Neural cell (in vitro differentiated cells): ENCODE results near the gene IFNL3. TPM values are rescaled to one million over a fixed set of nuclear protein-coding genes. Genes with fewer than 3 reads are reported as not detected.
"Not testable (repeated sequence)": the region's sequence is repeated elsewhere in the genome, so short reads cannot be mapped to it uniquely, and the experiment has no call there.

Source experiments
- H2AFZ ChIP-seq: fragments of 200-600, 300-800 bp; sonication (generic), shearing (Covaris generic); 2 replicates; pipeline ENCODE4 v1.6.0; 2014; ENCODE audit warnings: low read depth, mild to moderate bottlenecking, antibody characterized with exemption, low read length, moderate library complexity
- H3F3A ChIP-seq: fragments of 200-600 bp; shearing (Covaris generic); 2 replicates; pipeline ENCODE4 v1.6.1; 2016; ENCODE audit warnings: mild to moderate bottlenecking, moderate library complexity, mixed read lengths, antibody characterized with exemption, low read length; ENCODE audit not compliant: insufficient read depth, poor library complexity, severe bottlenecking
- H3K27ac ChIP-seq: fragments of 200-600, 300-800 bp; sonication (generic), shearing (Covaris generic); 2 replicates; pipeline ENCODE4 v1.5.1; 2014; ENCODE audit warnings: mild to moderate bottlenecking, low read length, moderate library complexity
- H3K27me3 ChIP-seq: fragments of 300-800, 200-600 bp; sonication (generic), shearing (Covaris generic); 2 replicates; pipeline ENCODE4 v1.6.0; 2014; ENCODE audit warnings: mild to moderate bottlenecking, low read depth, low read length, moderate library complexity; ENCODE audit not compliant: insufficient read depth
- H3K36me3 ChIP-seq: fragments of 300-800, 200-600 bp; sonication (generic), shearing (Covaris generic); 2 replicates; pipeline ENCODE4 v1.5.1; 2014; ENCODE audit warnings: mild to moderate bottlenecking, antibody characterized with exemption, low read length, moderate library complexity; ENCODE audit not compliant: insufficient read depth
- H3K4me2 ChIP-seq: fragments of 300-800, 200-600 bp; sonication (generic), shearing (Covaris generic); 2 replicates; pipeline ENCODE4 v1.6.0; 2014; ENCODE audit warnings: mild to moderate bottlenecking, low read length
- H3K4me3 ChIP-seq: fragments of 300-800, 200-600 bp; sonication (generic), shearing (Covaris generic); 2 replicates; pipeline ENCODE4 v1.5.1; 2014; ENCODE audit warnings: mild to moderate bottlenecking, low read length, moderate library complexity
- H3K79me2 ChIP-seq: fragments of 200-600 bp; shearing (Covaris generic); replicated peaks from 2 replicates; pipeline ENCODE4 v1.6.0; 2014; ENCODE audit warnings: mild to moderate bottlenecking, low read length, moderate library complexity; ENCODE audit not compliant: insufficient read depth
- H3K9ac ChIP-seq: fragments of 300-800, 200-600 bp; sonication (generic), shearing (Covaris generic); 2 replicates; pipeline ENCODE4 v1.6.1; 2016; ENCODE audit warnings: mild to moderate bottlenecking, low read length, mixed read lengths
- H3K9me2 ChIP-seq: fragments of 200-600 bp; shearing (Covaris generic); 2 replicates; pipeline ENCODE4 v1.6.1; 2016; ENCODE audit warnings: mild to moderate bottlenecking, low read length, mixed read lengths; ENCODE audit not compliant: insufficient read depth
- H3K9me3 ChIP-seq: fragments of 200-600, 300-800 bp; sonication (generic), shearing (Covaris generic); 2 replicates; pipeline ENCODE4 v1.6.1; 2016; ENCODE audit warnings: mild to moderate bottlenecking, mixed run types, low read length, moderate library complexity, mixed read lengths
- H4K20me1 ChIP-seq: fragments of 200-600 bp; shearing (Covaris generic); 2 replicates; pipeline ENCODE4 v1.6.1; 2016; ENCODE audit warnings: mild to moderate bottlenecking, mixed run types; ENCODE audit not compliant: insufficient read depth
- CTCF ChIP-seq: fragments of 450-650 bp; IDR thresholded peaks from 2 replicates; pipeline ENCODE4 v1.5.1; 2014; ENCODE audit warnings: antibody characterized with exemption, mild to moderate bottlenecking, moderate library complexity; ENCODE audit not compliant: poor library complexity, severe bottlenecking
- EP300 ChIP-seq: fragments of 450-650 bp; conservative IDR thresholded peaks from 2 replicates; pipeline ENCODE4 v1.6.1; 2014; ENCODE audit warnings: antibody characterized with exemption, mild to moderate bottlenecking, moderate library complexity; ENCODE audit not compliant: poor library complexity, severe bottlenecking
- EZH2 ChIP-seq: fragments of 200-600, 300-800 bp; shearing (Covaris generic), sonication (generic); IDR thresholded peaks from 2 replicates; pipeline ENCODE4 v1.6.1; 2014; ENCODE audit warnings: antibody characterized with exemption, low read length, borderline replicate concordance, mild to moderate bottlenecking; ENCODE audit not compliant: insufficient read depth, poor library complexity, severe bottlenecking
- MXI1 ChIP-seq: fragments of 450-650 bp; conservative IDR thresholded peaks from 2 replicates; pipeline ENCODE4 v1.6.1; 2014; ENCODE audit warnings: antibody characterized with exemption, mild to moderate bottlenecking; ENCODE audit not compliant: poor library complexity, severe bottlenecking
- RAD21 ChIP-seq: fragments of 450-650 bp; conservative IDR thresholded peaks from 2 replicates; pipeline ENCODE4 v1.6.1; 2014; ENCODE audit warnings: antibody characterized with exemption, mild to moderate bottlenecking, moderate library complexity
- REST ChIP-seq: IDR thresholded peaks from 2 replicates; pipeline ENCODE4 v1.6.1; 2012; ENCODE audit warnings: borderline replicate concordance
- SMC3 ChIP-seq: fragments of 450-650 bp; conservative IDR thresholded peaks from 2 replicates; pipeline ENCODE4 v1.6.1; 2014; ENCODE audit warnings: antibody characterized with exemption, mild to moderate bottlenecking, moderate library complexity; ENCODE audit not compliant: poor library complexity
- TAF1 ChIP-seq: IDR thresholded peaks from 2 replicates; pipeline ENCODE4 v1.6.1; 2012; ENCODE audit warnings: low read depth
- polyA plus RNA-seq: library from polyadenylated mRNA; depleted of rRNA; stranded (reverse); fragments of >200 nt; gene quantifications from 2 replicates; pipeline ENCODE4 v1.2.3, GENCODE V29; 2014

The IFNL3 gene
- polyA plus RNA-seq, 1 donor from 2014 or later, result not detected

GRCh38 chr19:39223703-39224279 lies 21.0 kb downstream of the IFNL3 start:
- Histone ChIP-seq H3K9me3 (no peaks in the 10 kb centered on the region), H3K36me3 (no peaks in the 10 kb centered on the region), H2AFZ (no peak overlapping the region), H3K27me3 (no peaks in the 10 kb centered on the region), H3F3A (no peaks in the 10 kb centered on the region), H3K4me3 (no peak overlapping the region), H3K9ac (no peak overlapping the region), H4K20me1 (no peaks in the 10 kb centered on the region), H3K79me2 (no peaks in the 10 kb centered on the region), H3K4me2 (no peak overlapping the region), H3K27ac (no peak overlapping the region), H3K9me2 (no peaks in the 10 kb centered on the region)
- TF ChIP-seq MXI1 (no peak), CTCF (no peak)

- not testable (repeated sequence) for H3K79me2 ChIP-seq, H3K36me3 ChIP-seq, H4K20me1 ChIP-seq, H3K27me3 ChIP-seq, H3F3A ChIP-seq, H2AFZ ChIP-seq, H3K9ac ChIP-seq, H3K27ac ChIP-seq, H3K4me2 ChIP-seq, H3K4me3 ChIP-seq, H3K9me3 ChIP-seq, H3K9me2 ChIP-seq
Observed at GRCh38 chr19:39219108-39219507, 25.7 kb downstream of the IFNL3 start.

GRCh38 chr19:39218230-39219007 lies 26.4 kb downstream of the IFNL3 start:
- Histone ChIP-seq H3K27me3 (no peaks in the 10 kb centered on the region), H2AFZ (no peak overlapping the region), H4K20me1 (no peaks in the 10 kb centered on the region), H3K36me3 (no peaks in the 10 kb centered on the region), H3K4me3 (no peak overlapping the region), H3K9ac (no peak overlapping the region), H3K27ac (no peak overlapping the region), H3K9me2 (no peaks in the 10 kb centered on the region), H3F3A (no peaks in the 10 kb centered on the region), H3K4me2 (no peak overlapping the region), H3K79me2 (no peaks in the 10 kb centered on the region), H3K9me3 (no peaks in the 10 kb centered on the region)
- TF ChIP-seq EP300, result no peak
- TF ChIP-seq REST, result no peak
- TF ChIP-seq TAF1, result no peak
- TF ChIP-seq MXI1, result no peak
- TF ChIP-seq SMC3, result no peak
- no peak for TF ChIP-seq EZH2
- TF ChIP-seq CTCF, result no peak
- TF ChIP-seq RAD21, result no peak
